Ammon's horn (tissue), 1 donor: ENCODE measurements around the gene BRAT1.

Experiments
- DNase-seq: peaks from one replicate; pipeline ENCODE4 v3.0.0-alpha.2; 2016; ENCODE audit warnings: low spot score

BRAT1 gene

GRCh38 chr7:2495418-2496299 lies 59.7 kb downstream of the BRAT1 start:
- DNase-seq: no peak

DNA sequence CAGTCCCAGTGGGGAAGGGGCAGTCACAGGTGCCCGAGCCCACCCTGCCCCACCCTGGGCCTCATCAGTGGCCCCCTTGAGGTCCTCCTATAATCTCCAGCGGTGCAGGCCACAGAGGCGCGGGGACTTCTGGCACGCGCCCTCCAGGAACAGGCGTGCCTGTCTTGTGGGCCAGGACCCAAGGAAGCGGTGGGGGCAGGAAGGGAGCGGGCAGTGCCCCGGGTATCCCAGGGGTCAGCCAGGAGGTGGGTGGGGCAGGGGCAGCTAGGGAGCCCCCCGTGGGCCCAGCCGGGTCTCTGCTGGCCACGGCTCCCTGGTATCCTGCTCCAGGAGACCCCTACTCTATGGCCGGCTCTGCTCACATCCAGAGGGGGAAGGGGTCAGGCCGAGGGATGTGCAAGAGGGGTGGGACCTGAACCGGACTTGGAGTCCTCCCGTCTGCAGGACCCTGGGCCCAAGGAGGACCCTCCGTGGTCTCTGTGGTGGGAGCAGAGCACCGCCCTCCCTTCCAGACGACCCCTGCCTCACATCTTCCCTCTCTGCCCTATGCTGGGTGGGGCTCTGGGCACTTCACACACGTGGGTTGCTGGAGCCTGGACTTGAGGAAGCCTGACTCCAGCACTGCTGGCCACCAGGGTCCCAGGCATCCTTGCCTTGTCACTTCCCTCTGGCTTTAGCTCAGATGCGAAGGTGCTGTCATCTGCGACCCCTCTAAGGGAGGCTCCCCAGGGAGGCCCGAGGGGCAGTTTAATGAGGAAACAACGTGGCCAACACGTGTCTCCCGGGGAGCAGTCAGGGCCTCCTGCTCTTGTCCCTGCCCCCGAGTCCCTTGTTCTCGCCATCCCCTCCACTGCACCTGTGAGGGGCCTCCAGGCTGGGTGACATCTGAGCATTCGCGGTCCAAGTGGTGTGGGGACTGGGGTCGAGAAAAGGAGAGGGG lies 60.9 kb downstream of the BRAT1 start:
- DNase-seq: no peak

DNA sequence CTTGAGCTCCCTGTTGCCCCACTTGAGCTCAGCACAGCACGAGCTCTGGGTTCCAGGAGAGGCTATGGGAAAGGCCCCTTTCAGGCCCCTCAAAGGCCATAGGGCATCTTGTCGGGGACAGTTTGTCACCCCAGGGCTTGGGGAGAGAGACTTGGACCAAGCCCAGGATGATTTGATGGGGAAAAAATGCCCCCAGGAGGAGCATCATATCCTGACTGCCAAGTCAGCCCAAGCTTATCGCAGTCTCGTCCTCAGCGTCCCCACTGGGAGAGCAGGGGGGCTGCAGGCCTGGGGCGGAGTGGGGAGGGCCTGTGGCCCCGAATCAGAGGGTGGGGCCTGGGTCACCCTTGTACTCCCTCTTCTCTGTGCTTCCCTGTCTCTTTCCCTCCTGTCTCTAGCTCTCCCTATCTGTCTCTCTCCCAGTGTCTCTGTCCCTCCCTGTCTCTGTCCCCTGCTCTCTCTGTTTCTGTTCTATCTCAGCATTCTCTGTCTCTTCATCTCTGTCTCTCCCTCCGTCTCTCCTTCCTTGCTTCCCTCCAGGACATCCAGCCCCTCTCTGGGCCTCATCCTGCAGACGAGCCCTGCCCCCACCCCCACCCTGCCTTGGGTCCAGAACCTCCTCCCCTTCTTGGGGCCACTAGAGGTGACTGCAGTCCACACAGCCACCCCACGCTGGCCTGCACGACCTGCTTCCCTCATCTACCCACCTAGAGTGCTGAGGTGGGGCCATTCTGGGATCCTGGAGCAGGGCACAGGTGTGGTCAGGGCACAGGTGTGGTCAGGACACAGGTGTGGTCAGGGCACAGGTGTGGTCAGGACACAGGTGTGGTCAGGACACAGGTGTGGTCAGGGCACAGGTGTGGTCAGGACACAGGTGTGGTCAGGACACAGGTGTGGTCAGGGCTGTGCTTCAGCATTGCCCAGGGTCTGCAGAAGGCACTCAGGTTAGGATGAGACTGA lies 61.8 kb downstream of the BRAT1 start:
- no peak for DNase-seq

DNA sequence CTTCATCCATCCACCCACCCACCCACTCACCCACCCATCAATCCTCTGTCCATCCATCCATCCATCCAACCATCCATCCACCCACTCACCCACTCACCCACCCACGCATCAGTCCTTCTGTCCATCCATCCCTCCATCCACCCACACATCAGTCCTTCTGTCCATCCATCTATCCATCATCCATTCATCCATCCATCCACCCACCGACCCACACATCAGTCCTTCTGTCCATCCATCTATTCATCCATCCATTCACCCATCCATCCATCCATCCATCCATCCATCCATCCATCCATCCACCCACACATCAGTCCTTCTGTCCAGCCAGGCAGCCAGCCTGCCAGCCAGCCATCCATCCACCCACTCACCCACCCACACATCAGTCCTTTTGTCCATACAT lies 63.3 kb downstream of the BRAT1 start:
- DNase-seq: no peak

- DNase-seq: no peak
These were observed 65.1 kb downstream of the BRAT1 start for GRCh38 chr7:2490181-2490651.

DNA sequence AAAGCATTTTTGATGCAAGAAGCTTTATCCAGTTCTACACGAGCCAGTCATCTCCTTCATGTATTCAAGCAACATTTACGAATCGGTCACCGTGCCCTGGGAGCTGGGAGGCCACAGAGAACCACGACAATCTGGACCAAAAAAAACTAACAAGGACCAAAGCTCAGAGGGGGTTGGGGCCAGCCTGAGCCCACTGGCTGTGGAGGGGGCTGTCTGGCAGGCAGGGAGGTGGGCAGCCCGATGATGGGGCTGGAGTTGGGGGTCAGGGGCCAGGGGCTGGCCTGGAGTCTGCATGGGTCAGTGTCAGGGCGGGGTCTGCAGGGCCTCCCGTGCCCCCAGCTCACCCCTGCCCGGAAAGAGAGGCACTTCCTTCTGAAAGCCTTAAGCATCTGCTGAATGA lies 66.6 kb downstream of the BRAT1 start:
- DNase-seq: no peak

GRCh38 chr7:2488272-2488645 lies 67.1 kb downstream of the BRAT1 start:
- DNase-seq: no peak
